IPS-11a (cell line): ENCODE data around the gene PPP2R5C.

Source experiments
- H3K4me3 ChIP-seq: one replicate; pipeline ENCODE4 v1.5.1; 2013; ENCODE audit warnings: low read depth, low read length, control low read depth

PPP2R5C gene

GRCh38 chr14:101909371-101910096 lies 148.0 kb downstream of the PPP2R5C start:
- H3K4me3 ChIP-seq = no peak overlapping the region

- no peak overlapping the region for H3K4me3 ChIP-seq
These were observed 151.3 kb downstream of the PPP2R5C start for GRCh38 chr14:101912841-101913240.

DNA sequence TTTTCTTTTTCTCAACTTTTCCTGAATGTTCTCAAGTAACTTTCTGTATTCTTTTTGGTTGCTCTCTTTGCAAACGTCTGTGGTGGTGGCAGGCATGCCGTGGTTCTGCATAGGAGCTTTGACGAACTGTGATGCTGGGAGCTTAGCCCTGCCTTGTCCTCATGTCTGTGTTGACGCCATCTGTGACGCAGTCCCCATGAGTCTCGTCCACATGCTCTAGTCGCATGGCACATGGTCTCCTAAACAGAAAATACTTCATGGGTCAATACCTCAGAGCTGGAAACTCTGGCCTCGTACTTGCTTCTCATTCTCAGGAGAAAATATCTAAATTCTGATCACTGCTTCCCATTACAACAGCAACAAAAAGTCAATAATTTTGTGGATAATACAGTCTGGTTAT lies 152.6 kb downstream of the PPP2R5C start:
- H3K4me3 ChIP-seq = no peak overlapping the region

DNA sequence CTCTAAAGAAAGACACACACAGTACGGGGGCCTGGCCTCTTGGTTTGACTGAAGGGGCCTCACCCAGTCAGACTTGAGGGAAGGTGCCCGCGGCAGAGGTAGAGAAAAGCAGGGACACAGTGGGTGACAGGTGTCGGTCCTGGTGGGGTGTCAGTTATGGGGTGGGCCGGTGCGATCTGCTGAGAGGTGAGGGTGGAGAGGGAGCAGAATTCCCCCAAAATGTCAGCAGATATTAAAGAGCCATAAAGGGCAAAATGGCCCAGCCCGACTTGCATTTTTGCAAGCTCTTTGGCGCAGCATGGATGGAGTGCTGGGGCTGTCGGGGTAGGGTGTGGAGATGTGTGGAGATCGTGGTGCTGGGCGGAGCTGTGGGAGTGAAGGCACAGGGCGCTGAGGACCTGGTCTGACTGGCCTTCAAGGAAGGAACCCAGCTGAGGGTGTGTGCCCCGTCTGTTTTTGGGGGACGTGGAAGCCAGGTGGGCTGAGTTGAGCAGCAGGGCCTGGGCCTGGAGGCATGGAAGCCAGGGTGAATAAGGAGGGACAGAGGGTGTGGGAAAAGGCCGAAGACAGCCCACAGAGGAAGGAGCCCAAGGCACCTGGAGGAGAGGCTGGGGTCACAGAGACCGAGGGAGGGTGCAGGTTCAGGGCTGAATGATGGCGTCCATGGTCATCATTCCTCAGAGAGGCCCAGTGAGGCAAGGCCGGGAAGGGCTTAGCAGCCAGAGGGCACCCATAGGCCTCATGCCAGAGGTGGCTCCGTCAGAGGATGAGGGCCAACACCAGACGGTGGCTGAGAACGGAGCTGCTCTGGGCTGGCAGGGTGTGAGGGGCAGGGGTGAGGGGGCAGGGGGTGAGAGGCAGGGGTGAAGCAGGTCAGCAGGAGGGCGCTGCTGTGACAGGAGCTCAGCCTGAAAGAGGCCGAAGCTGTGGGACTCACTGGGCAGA lies 154.6 kb downstream of the PPP2R5C start:
- no peak overlapping the region for H3K4me3 ChIP-seq

DNA sequence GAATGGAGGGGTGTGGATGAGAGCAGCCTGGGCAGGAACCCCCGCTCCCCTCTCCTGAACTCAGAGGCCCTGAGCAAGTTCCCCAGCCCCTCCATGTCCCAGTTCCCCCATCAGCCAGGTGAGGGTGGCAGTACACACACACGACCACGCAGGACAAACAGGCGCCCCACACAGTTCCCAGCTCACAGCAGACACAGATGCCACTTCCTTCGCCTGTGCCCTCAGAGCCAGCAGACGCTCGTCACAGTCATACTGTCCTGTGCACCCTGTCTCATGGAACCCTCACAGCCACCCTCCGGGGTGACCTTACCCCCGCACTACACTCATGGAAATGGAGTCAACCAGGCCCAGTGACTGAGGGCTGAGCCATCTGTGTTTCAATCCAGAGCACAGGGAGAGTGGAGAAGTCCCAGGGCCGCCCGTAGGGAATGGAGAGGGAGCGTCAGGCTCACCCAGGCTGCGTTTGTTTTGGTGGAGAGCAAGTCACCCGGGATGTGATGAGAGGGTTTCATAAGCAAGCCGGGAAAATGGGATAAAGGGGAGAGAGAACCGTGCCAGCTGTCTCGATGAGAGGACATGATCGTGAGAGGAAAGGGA lies 155.4 kb downstream of the PPP2R5C start:
- H3K4me3 ChIP-seq = no peak overlapping the region

DNA sequence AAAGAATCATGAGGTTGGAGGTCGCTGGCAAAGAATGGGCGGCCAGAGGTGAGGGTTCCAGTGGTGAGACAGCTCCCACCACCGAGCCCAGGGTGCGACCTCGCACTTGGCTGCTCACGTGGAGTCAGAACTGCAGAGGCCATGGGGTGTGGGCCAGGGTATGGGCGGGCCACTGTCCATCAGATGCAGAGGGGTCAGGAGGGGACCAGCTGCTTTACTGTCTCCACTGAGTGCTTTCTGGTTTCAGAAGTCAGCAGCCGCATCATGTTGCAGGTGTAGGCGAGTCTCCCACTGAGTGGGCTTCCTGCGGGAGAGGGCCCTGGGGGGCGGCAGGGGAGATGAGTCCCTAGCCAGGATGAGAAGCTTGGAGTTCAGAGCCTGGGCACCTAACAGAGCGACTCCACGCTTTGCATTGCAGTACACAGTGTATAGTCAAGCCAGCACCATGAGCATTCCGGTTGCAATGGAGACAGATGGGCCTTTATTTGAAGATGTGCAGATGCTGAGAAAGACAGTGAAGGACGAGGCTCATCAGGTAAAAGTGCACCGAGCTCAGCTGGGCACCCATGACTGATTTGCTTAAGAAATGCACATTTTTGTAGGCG lies 156.0 kb downstream of the PPP2R5C start:
- H3K4me3 ChIP-seq = no peak overlapping the region

- H3K4me3 ChIP-seq = no peak overlapping the region
These were observed 156.8 kb downstream of the PPP2R5C start for GRCh38 chr14:101918065-101918989.

- no peak overlapping the region for H3K4me3 ChIP-seq
These were observed 158.8 kb downstream of the PPP2R5C start for GRCh38 chr14:101920271-101920670.

- no peak overlapping the region for H3K4me3 ChIP-seq
These were observed 161.4 kb downstream of the PPP2R5C start for GRCh38 chr14:101922866-101923265.

DNA sequence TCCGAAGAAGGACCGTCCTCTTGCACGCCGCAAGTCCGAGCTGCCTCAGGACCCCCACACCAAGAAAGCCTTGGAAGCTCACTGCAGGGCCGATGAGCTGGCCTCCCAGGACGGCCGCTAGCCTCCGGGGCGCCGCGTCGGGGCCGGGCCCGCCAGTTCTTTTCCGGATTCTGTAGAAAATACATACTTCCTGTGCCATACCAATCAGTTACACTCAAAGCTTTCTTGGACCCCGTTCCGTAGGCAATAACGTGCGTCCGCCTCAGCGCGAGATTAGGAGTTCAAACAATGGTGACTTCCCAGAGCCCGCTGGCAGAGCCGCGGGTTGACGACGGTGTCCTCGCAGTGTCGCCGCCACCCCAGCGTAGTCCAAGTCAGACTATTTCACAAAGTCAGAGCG lies 163.6 kb downstream of the PPP2R5C start:
- no peak overlapping the region for H3K4me3 ChIP-seq

DNA sequence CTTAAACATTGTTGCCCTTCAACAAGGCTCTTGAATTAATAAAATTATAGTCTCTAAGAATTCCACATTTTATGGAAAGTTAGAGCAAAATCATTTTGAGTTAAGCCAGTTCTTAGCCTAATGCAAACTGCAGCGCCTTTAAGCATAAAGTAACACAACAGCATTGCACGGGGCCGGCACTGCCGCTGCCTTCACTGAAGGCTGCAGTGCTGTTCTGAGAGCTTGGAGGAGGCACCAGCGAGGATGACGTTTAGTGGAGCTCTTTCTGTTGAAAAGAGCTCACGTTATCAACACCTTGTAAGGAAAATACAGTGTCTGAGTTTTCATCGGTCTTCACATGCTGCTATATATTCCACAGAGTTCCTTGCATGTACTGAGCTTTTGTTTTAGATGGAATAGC lies 164.6 kb downstream of the PPP2R5C start:
- no peak overlapping the region for H3K4me3 ChIP-seq

- H3K4me3 ChIP-seq = no peak overlapping the region
These were observed 165.1 kb downstream of the PPP2R5C start for GRCh38 chr14:101926620-101927019.

- H3K4me3 ChIP-seq = no peak overlapping the region
These were observed 166.3 kb downstream of the PPP2R5C start for GRCh38 chr14:101927859-101928258.

GRCh38 chr14:101928415-101928841 lies 166.9 kb downstream of the PPP2R5C start:
- no peak overlapping the region for H3K4me3 ChIP-seq

- no peak overlapping the region for H3K4me3 ChIP-seq
These were observed 167.6 kb downstream of the PPP2R5C start for GRCh38 chr14:101929096-101929495.

GRCh38 chr14:101929946-101930345 lies 168.4 kb downstream of the PPP2R5C start:
- H3K4me3 ChIP-seq = no peak overlapping the region

GRCh38 chr14:101932673-101933072 lies 171.2 kb downstream of the PPP2R5C start:
- H3K4me3 ChIP-seq = no peak overlapping the region

DNA sequence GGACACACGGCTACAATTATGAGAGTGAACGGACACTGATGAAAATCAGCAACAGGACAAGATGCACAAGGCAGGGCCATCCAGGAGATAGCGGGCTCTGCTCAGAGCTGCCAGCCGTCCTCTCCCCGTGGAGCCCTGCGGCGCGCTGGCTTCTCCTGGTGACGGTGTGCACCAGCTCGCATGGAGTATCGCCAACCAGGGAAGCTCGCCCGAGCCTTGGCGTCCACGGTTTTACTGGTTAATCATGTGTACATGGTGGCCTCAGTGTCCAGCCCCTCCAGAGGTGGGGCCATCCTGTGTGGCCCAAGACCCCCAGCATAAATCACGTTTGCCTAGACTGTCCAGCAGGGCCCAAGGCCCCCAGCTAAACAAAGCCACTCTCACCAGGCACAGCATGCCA lies 171.7 kb downstream of the PPP2R5C start:
- H3K4me3 ChIP-seq = no peak overlapping the region

GRCh38 chr14:101934601-101935150 lies 173.2 kb downstream of the PPP2R5C start:
- H3K4me3 ChIP-seq = no peak overlapping the region
